Amniotic epithelial cell (primary cell): ENCODE data around the gene ALKBH8.
"Not testable (repeated sequence)": the region's sequence is repeated elsewhere in the genome, so short reads cannot be mapped to it uniquely, and the experiment has no call there.

Source experiments
- DNase-seq: peaks from one replicate; pipeline ENCODE4 v3.0.0-alpha.2; 2010; ENCODE audit warnings: low read depth

Gene ALKBH8

GRCh38 chr11:107505647-107506225 is 59.8 kb downstream of the ALKBH8 start:
- DNase-seq = no peak

- no peak for DNase-seq
These were observed 60.6 kb downstream of the ALKBH8 start for GRCh38 chr11:107504981-107505380.

GRCh38 chr11:107501713-107502112 is 63.8 kb downstream of the ALKBH8 start:
- no peak for DNase-seq

GRCh38 chr11:107497371-107497770 is 68.2 kb downstream of the ALKBH8 start:
- DNase-seq = not testable (repeated sequence)

GRCh38 chr11:107496011-107496410 is 69.5 kb downstream of the ALKBH8 start:
- peak; percentile 86 for DNase-seq

GRCh38 chr11:107494055-107494454 is 71.5 kb downstream of the ALKBH8 start:
- no peak for DNase-seq

GRCh38 chr11:107493117-107493516 is 72.4 kb downstream of the ALKBH8 start:
- DNase-seq = peak; percentile 66

GRCh38 chr11:107490836-107491235 is 74.7 kb downstream of the ALKBH8 start:
- DNase-seq = no peak

- DNase-seq = no peak
These were observed 83.3 kb downstream of the ALKBH8 start for GRCh38 chr11:107482234-107482633.

GRCh38 chr11:107478922-107479321 is 86.6 kb downstream of the ALKBH8 start:
- no peak for DNase-seq

- no peak for DNase-seq
These were observed 87.7 kb downstream of the ALKBH8 start for GRCh38 chr11:107477820-107478219.

GRCh38 chr11:107473792-107474191 is 91.7 kb downstream of the ALKBH8 start:
- DNase-seq = no peak

- no peak for DNase-seq
These were observed 92.6 kb downstream of the ALKBH8 start for GRCh38 chr11:107472966-107473365.

GRCh38 chr11:107468596-107468995 is 96.9 kb downstream of the ALKBH8 start:
- DNase-seq = peak; percentile 19

GRCh38 chr11:107467696-107468095 is 97.8 kb downstream of the ALKBH8 start:
- no peak for DNase-seq

GRCh38 chr11:107466275-107466866 is 99.2 kb downstream of the ALKBH8 start:
- DNase-seq = not testable (repeated sequence)

GRCh38 chr11:107457558-107458271 is 107.8 kb downstream of the ALKBH8 start, which contains the start of gene CWF19L2:
Gene CWF19L2 (minus strand): TSS chr11:107457825. CDS start chr11:107457816, 9 bp downstream.
- peak; percentile 94 for DNase-seq

GRCh38 chr11:107457205-107457557 is 108.4 kb downstream of the ALKBH8 start:
- DNase-seq = peak; percentile 1

GRCh38 chr11:107453594-107454286 is 111.8 kb downstream of the ALKBH8 start:
- no peak for DNase-seq
